HepG2 (cell line): ENCODE measurements around the gene GNL3. TPM values are rescaled to one million over a fixed set of nuclear protein-coding genes. Genes with fewer than 3 reads are reported as not detected.

Source experiments
- KDM2A ChIP-seq: sonication (generic); formaldehyde crosslinking; IDR thresholded peaks from 2 replicates; pipeline ENCODE4 v1.4.0; 2020; ENCODE audit warnings: low read depth, missing genetic modification reagents, borderline replicate concordance
- MIXL1 ChIP-seq: IDR thresholded peaks from 2 replicates; pipeline ENCODE4 v1.6.1; 2016
- MYNN ChIP-seq: sonication (generic); formaldehyde crosslinking; IDR thresholded peaks from 2 replicates; pipeline ENCODE4 v1.4.0; 2020; ENCODE audit warnings: mild to moderate bottlenecking, low read depth, missing genetic modification reagents
- PATZ1 ChIP-seq: sonication (generic); formaldehyde crosslinking; IDR thresholded peaks from 2 replicates; pipeline ENCODE4 v1.4.0; 2020; ENCODE audit warnings: missing genetic modification reagents
- REL ChIP-seq: sonication (generic); formaldehyde crosslinking; conservative IDR thresholded peaks from 2 replicates; pipeline ENCODE4 v1.8.0; 2022; ENCODE audit warnings: mild to moderate bottlenecking, missing genetic modification reagents, moderate library complexity
- TGIF2 ChIP-seq: IDR thresholded peaks from 2 replicates; pipeline ENCODE4 v1.6.1; 2016; ENCODE audit warnings: control low read depth, missing compliant biosample characterization
- ZNF207 ChIP-seq: fragments of 450-650 bp; IDR thresholded peaks from 2 replicates; pipeline ENCODE4 v1.6.1; 2016; ENCODE audit warnings: antibody characterized with exemption, borderline replicate concordance
- ZNF350 ChIP-seq: sonication (generic); formaldehyde crosslinking; IDR thresholded peaks from 2 replicates; pipeline ENCODE4 v1.4.0; 2020; ENCODE audit warnings: mild to moderate bottlenecking, low read depth, missing genetic modification reagents, borderline replicate concordance
- ZNF484 ChIP-seq: sonication (generic); formaldehyde crosslinking; IDR thresholded peaks from 2 replicates; pipeline ENCODE4 v1.5.1; 2020; ENCODE audit warnings: mild to moderate bottlenecking, low read depth, missing genetic modification reagents, borderline replicate concordance
- polyA plus RNA-seq, 8 experiments: library from polyadenylated mRNA; depleted of rRNA in 3 of 8; stranded (reverse) in 7 of 8; unstranded in 1 of 8; fragments of >200 nt; fragmentation: Illumina TruSeq in 4 of 8; extraction: Trizol in 4 of 8; gene quantifications; 2 replicates each; pipeline versions ENCODE4 v1.2.1 to v1.2.3, GENCODE V29; 2011 to 2016; ENCODE audit warnings: low read depth in 4 of 8, missing spikeins in 1 of 8, mixed read lengths in 1 of 8; ENCODE audit not compliant: insufficient read depth in 1 of 8
- total RNA-seq, 5 experiments: library from RNA; depleted of rRNA; stranded (reverse); fragments of >200 nt; fragmentation: Illumina TruSeq; extraction: Trizol; gene quantifications; 2 replicates each; pipeline ENCODE4 v1.2.3, GENCODE V29; 2016; ENCODE audit warnings: low read depth in 1 of 5
- TF ChIP-seq, protein P1 (sequence below): sonication (generic); formaldehyde crosslinking; IDR thresholded peaks from 2 replicates; pipeline ENCODE4 v1.4.0; 2020; ENCODE audit warnings: mild to moderate bottlenecking, missing genetic modification reagents
- TF ChIP-seq, protein P2 (sequence below): sonication (generic); formaldehyde crosslinking; IDR thresholded peaks from 2 replicates; pipeline ENCODE4 v1.4.0; 2020; ENCODE audit warnings: missing genetic modification reagents
- TF ChIP-seq, protein P3 (sequence below): IDR thresholded peaks from 2 replicates; pipeline ENCODE4 v1.6.1; 2016; ENCODE audit warnings: low read depth, borderline replicate concordance
- TF ChIP-seq, protein P4 (sequence below): sonication (generic); formaldehyde crosslinking; IDR thresholded peaks from 2 replicates; pipeline ENCODE4 v1.8.1; 2023; ENCODE audit warnings: mild to moderate bottlenecking, inconsistent platforms, moderate library complexity, missing genetic modification reagents, borderline replicate concordance

Gene GNL3
- total and polyA plus RNA-seq, 2 of the 13 experiments (the other 11 are each of a cell fraction or from before 2014, with no cell fraction given) = 129 to 257 TPM

DNA sequence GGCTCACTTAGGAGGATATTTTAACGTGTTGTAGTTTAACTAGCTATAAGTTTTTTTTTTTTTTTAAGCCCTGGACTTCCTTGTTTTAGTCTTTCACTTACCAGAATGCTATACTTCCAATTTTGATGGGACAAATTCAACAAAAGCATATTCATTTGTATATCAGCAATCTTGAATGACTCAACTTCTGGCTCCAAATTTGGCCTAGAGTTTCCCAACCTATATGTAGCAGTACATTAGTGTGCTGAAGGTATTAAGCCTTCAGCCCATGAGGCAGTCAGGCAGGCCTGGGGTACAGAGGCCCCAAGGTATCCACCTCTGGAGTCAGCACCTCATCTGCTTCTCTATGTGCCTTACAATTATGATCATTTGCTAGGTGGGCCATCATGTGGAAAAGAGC is 6.0 kb upstream of the GNL3 start (continued):
- TF ChIP-seq, protein P1, sequence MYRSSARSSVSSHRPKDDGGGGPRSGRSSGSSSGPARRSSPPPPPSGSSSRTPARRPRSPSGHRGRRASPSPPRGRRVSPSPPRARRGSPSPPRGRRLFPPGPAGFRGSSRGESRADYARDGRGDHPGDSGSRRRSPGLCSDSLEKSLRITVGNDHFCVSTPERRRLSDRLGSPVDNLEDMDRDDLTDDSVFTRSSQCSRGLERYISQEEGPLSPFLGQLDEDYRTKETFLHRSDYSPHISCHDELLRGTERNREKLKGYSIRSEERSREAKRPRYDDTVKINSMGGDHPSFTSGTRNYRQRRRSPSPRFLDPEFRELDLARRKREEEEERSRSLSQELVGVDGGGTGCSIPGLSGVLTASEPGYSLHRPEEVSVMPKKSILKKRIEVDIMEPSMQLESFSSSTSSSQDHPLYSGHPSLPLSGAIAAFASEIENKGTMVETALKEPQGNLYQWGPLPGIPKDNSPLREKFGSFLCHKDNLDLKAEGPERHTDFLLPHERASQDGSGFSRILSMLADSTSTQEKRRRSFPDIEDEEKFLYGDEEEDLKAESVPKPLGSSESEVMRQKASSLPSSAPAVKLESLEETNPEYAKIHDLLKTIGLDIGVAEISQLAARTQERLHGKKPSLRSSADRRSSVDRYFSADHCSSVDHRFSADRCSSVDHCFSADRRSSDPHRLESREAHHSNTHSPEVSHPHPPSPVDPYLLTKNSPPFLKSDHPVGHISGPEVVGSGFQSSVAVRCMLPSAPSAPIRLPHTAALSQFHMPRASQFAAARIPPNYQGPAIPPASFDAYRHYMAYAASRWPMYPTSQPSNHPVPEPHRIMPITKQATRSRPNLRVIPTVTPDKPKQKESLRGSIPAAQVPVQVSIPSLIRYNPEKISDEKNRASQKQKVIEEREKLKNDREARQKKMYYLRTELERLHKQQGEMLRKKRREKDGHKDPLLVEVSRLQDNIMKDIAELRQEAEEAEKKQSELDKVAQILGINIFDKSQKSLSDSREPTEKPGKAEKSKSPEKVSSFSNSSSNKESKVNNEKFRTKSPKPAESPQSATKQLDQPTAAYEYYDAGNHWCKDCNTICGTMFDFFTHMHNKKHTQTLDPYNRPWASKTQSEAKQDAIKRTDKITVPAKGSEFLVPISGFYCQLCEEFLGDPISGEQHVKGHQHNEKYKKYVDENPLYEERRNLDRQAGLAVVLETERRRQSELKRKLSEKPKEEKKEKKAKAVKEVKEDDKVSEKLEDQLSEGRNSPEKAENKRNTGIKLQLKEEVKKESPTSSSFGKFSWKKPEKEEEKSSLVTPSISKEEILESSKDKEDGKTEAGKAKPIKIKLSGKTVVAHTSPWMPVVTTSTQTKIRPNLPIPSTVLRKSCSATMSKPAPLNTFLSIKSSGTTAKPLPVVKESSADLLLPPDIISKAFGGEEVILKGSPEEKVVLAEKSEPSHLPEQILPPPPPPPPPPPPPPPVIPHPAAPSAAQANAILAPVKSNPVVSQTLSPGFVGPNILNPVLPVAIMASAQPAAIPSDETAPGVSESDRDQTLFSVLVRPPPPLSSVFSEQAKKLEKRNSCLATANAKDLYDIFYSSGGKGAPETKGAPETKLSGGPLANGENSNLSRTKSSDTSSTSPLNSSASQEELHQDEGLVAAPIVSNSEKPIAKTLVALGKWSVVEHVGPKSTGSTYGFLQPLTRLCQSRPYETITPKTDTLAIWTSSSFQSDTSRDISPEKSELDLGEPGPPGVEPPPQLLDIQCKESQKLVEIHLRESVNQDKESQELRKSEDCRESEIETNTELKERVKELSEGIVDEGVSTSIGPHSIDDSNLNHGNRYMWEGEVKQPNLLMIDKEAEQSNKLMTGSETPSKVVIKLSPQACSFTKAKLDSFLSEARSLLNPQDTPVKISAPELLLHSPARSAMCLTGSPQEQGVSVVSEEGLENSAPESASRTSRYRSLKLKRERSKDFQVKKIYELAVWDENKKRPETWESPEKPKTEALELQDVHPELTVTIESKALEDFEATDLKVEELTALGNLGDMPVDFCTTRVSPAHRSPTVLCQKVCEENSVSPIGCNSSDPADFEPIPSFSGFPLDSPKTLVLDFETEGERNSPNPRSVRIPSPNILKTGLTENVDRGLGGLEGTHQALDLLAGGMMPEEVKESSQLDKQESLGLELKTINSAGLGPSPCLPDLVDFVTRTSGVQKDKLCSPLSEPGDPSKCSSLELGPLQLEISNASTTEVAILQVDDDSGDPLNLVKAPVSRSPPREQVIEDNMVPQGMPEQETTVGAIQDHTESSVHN = no peak
- TF ChIP-seq MYNN (CRISPR knock-in tag) (no peak), ZNF350 (CRISPR knock-in tag) (no peak), KDM2A (CRISPR knock-in tag) (no peak), REL (no peak), ZNF207 (no peak), TGIF2 (CRISPR knock-in tag) (no peak), PATZ1 (no peak), ZNF484 (no peak), MIXL1 (no peak)
- TF ChIP-seq, protein P2, sequence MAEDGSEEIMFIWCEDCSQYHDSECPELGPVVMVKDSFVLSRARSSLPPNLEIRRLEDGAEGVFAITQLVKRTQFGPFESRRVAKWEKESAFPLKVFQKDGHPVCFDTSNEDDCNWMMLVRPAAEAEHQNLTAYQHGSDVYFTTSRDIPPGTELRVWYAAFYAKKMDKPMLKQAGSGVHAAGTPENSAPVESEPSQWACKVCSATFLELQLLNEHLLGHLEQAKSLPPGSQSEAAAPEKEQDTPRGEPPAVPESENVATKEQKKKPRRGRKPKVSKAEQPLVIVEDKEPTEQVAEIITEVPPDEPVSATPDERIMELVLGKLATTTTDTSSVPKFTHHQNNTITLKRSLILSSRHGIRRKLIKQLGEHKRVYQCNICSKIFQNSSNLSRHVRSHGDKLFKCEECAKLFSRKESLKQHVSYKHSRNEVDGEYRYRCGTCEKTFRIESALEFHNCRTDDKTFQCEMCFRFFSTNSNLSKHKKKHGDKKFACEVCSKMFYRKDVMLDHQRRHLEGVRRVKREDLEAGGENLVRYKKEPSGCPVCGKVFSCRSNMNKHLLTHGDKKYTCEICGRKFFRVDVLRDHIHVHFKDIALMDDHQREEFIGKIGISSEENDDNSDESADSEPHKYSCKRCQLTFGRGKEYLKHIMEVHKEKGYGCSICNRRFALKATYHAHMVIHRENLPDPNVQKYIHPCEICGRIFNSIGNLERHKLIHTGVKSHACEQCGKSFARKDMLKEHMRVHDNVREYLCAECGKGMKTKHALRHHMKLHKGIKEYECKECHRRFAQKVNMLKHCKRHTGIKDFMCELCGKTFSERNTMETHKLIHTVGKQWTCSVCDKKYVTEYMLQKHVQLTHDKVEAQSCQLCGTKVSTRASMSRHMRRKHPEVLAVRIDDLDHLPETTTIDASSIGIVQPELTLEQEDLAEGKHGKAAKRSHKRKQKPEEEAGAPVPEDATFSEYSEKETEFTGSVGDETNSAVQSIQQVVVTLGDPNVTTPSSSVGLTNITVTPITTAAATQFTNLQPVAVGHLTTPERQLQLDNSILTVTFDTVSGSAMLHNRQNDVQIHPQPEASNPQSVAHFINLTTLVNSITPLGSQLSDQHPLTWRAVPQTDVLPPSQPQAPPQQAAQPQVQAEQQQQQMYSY = no peak
- TF ChIP-seq, protein P3, sequence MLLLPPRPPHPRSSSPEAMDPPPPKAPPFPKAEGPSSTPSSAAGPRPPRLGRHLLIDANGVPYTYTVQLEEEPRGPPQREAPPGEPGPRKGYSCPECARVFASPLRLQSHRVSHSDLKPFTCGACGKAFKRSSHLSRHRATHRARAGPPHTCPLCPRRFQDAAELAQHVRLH (CRISPR knock-in tag) = no peak
- TF ChIP-seq, protein P4, sequence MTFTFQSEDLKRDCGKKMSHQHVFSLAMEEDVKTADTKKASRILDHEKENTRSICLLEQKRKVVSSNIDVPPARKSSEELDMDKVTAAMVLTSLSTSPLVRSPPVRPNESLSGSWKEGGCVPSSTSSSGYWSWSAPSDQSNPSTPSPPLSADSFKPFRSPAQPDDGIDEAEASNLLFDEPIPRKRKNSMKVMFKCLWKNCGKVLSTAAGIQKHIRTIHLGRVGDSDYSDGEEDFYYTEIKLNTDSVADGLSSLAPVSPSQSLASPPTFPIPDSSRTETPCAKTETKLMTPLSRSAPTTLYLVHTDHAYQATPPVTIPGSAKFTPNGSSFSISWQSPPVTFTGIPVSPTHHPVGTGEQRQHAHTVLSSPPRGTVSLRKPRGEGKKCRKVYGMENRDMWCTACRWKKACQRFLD = no peak
